Suprapubic skin (tissue), 4 donors: ENCODE data around the gene AMN. TPM values are rescaled to one million over a fixed set of nuclear protein-coding genes. Genes with fewer than 3 reads are reported as not detected.

Experiments used
- DNase-seq, 2 donors: peaks; one replicate each; pipeline ENCODE4 v3.0.0-alpha.2; 2019; ENCODE audit warnings: low spot score in 2 of 2
- H3K27ac ChIP-seq: fragments of 200-600 bp; sonication (generic); one replicate; pipeline ENCODE4 v1.5.1; 2019
- H3K27me3 ChIP-seq: fragments of 200-600 bp; sonication (generic); one replicate; pipeline ENCODE4 v1.5.1; 2019
- H3K36me3 ChIP-seq: fragments of 200-600 bp; sonication (generic); one replicate; pipeline ENCODE4 v1.5.1; 2019
- H3K4me1 ChIP-seq: fragments of 200-600 bp; sonication (generic); one replicate; pipeline ENCODE4 v1.5.1; 2019
- H3K4me3 ChIP-seq: fragments of 200-600 bp; sonication (generic); one replicate; pipeline ENCODE4 v1.5.1; 2019; ENCODE audit warnings: mild to moderate bottlenecking
- H3K9me3 ChIP-seq: fragments of 200-600 bp; sonication (generic); one replicate; pipeline ENCODE4 v1.5.1; 2019
- CTCF ChIP-seq, 2 donors: fragments of 200-600 bp in 1 of 2; fragments of 450-650 bp in 1 of 2; sonication (generic) in 1 of 2; IDR thresholded peaks; one replicate each; pipeline ENCODE4 v1.5.1; 2016 to 2019; ENCODE audit warnings: antibody characterized with exemption in 2 of 2, mild to moderate bottlenecking in 1 of 2, moderate library complexity in 1 of 2
- EP300 ChIP-seq: sonication (generic); formaldehyde crosslinking; IDR thresholded peaks from one replicate; pipeline ENCODE4 v1.6.1; 2017; ENCODE audit warnings: antibody characterized with exemption
- POLR2A ChIP-seq, 2 donors: fragments of 450-650 bp; IDR thresholded peaks; one replicate each; pipeline ENCODE4 v1.6.1; 2017; ENCODE audit warnings: antibody characterized with exemption in 2 of 2, mild to moderate bottlenecking in 2 of 2, moderate library complexity in 2 of 2
- POLR2AphosphoS5 ChIP-seq, 3 donors: sonication (generic); formaldehyde crosslinking; IDR thresholded peaks; one replicate each; pipeline ENCODE4 v1.6.1; 2017; ENCODE audit warnings: antibody characterized with exemption in 3 of 3
- WGBS: methylation state at CpG from one replicate; pipeline ENCODE4 v1.1.5; 2018; 5-methylcytosine and 5-hydroxymethylcytosine counted together
- total RNA-seq, 4 donors: library from RNA; depleted of rRNA; stranded (reverse); fragments of >200 nt; gene quantifications; one replicate each; pipeline ENCODE4 v1.1.0, GENCODE V29; 2016

AMN gene
- total RNA-seq, 4 donors from 2014 or later: 10.6 to 11.8 (median 11.1) TPM

- no peak for DNase-seq
- Histone ChIP-seq H3K36me3 (peaks cover 42% of the 10 kb centered on the region), H3K9me3 (no peaks in the 10 kb centered on the region), H3K4me3 (no peak overlapping the region), H3K27me3 (no peaks in the 10 kb centered on the region), H3K27ac (no peak overlapping the region), H3K4me1 (no peaks in the 10 kb centered on the region)
- 97% methylated on average over 28 of the region's 33 CpGs for WGBS
- TF ChIP-seq POLR2AphosphoS5 (IDR thresholded peaks at IDR 0.05) (no peak), EP300 (no peak), POLR2A (IDR thresholded peaks at IDR 0.05) (no peak), CTCF (IDR thresholded peaks at IDR 0.05) (no peak)
Observed at GRCh38 chr14:102907303-102907844, 15.1 kb upstream of the AMN start.

- DNase-seq: peak in 1 of 2 donors; percentile 60
- TF ChIP-seq POLR2A (IDR thresholded peaks at IDR 0.05) (no peak), POLR2AphosphoS5 (IDR thresholded peaks at IDR 0.05) (no peak)
- Histone ChIP-seq H3K36me3 (peaks cover 39% of the 10 kb centered on the region), H3K9me3 (no peaks in the 10 kb centered on the region), H3K27me3 (no peaks in the 10 kb centered on the region), H3K4me3 (no peak overlapping the region), H3K27ac (no peak overlapping the region), H3K4me1 (no peaks in the 10 kb centered on the region)
- 89% methylated on average over 10 of the region's 23 CpGs for WGBS
Observed at GRCh38 chr14:102907980-102908730, 14.3 kb upstream of the AMN start.

GRCh38 chr14:102908766-102909455 lies 13.6 kb upstream of the AMN start:
- H3K36me3 ChIP-seq: peaks cover 32% of the 10 kb centered on the region
- H3K27me3 ChIP-seq: no peaks in the 10 kb centered on the region
- no peak overlapping the region for H3K4me3 ChIP-seq
- TF ChIP-seq POLR2A (IDR thresholded peaks at IDR 0.05): no peak
- TF ChIP-seq EP300: no peak
- TF ChIP-seq CTCF (IDR thresholded peaks at IDR 0.05): no peak
- TF ChIP-seq POLR2AphosphoS5 (IDR thresholded peaks at IDR 0.05): no peak
- WGBS: 92% methylated on average over 21 of the region's 29 CpGs
- no peaks in the 10 kb centered on the region for H3K4me1 ChIP-seq
- no peaks in the 10 kb centered on the region for H3K9me3 ChIP-seq
- peak in 1 of 2 donors; percentile 74 for DNase-seq
- H3K27ac ChIP-seq: no peak overlapping the region

GRCh38 chr14:102909462-102909861 lies 13.0 kb upstream of the AMN start:
- Histone ChIP-seq H3K36me3 (peaks cover 31% of the 10 kb centered on the region), H3K27ac (no peak overlapping the region), H3K4me1 (no peaks in the 10 kb centered on the region), H3K9me3 (no peaks in the 10 kb centered on the region), H3K27me3 (no peaks in the 10 kb centered on the region), H3K4me3 (no peak overlapping the region)
- 97% methylated on average over 3 of the region's 10 CpGs for WGBS
- TF ChIP-seq POLR2AphosphoS5 (IDR thresholded peaks at IDR 0.05) (no peak), EP300 (no peak), POLR2A (IDR thresholded peaks at IDR 0.05) (no peak), CTCF (IDR thresholded peaks at IDR 0.05) (no peak)
- DNase-seq: peak in 1 of 2 donors; percentile 64

- H3K9me3 ChIP-seq: no peaks in the 10 kb centered on the region
Observed at GRCh38 chr14:102909911-102910310, 12.6 kb upstream of the AMN start.

More at GRCh38 chr14:102909911-102910310, 12.6 kb upstream of the AMN start:
- Histone ChIP-seq H3K4me3 (no peak overlapping the region), H3K4me1 (no peaks in the 10 kb centered on the region), H3K27ac (no peak overlapping the region), H3K27me3 (no peaks in the 10 kb centered on the region), H3K36me3 (peaks cover 29% of the 10 kb centered on the region)
- no peak for TF ChIP-seq POLR2A (IDR thresholded peaks at IDR 0.05)
- no peak for TF ChIP-seq EP300
- no peak for TF ChIP-seq POLR2AphosphoS5 (IDR thresholded peaks at IDR 0.05)
- TF ChIP-seq CTCF (IDR thresholded peaks at IDR 0.05): no peak
- WGBS: 84% methylated on average over 4 of the region's 10 CpGs
- peak in 1 of 2 donors; percentile 60 for DNase-seq
